Measurements from ENCODE around the gene KRTAP12-3. TPM values are rescaled to one million over a fixed set of nuclear protein-coding genes. Genes with fewer than 3 reads are reported as not detected.

KRTAP12-3 gene
- total RNA-seq, 1 experiment from 2014 or later: not detected

DNA sequence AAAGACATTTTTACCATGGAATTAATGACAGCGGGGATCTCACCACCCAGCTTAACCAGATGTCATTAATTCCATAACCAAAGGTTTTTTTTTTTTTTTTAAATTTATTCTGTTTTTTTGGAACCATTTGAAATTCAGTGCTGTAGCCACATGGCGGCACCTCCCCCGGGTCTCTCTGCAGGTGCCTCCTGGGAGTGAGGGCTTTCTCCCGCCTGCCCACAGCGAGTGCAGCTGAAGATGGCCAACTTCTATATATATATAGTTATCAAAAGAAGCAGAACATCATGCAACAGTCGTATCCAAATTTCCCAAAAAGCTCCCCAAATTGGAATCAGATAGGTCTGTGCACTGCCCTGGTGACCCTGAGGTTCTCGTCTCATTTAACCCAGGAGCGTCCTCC, 42.3 kb upstream of the KRTAP12-3 start:
- CTCF ChIA-PET: no interaction called here
- POLR2A ChIA-PET (ENCODE audit: low non-redundant PET): no interaction called here
- H3K27me3 ChIP-seq (replicated peaks; ENCODE audit: insufficient read depth, low read depth, low read length, poor library complexity): no peaks in the 10 kb centered on the region
- no peak for DNase-seq (ENCODE audit: low spot score)
- peaks cover 19% of the 10 kb centered on the region for H3K9me3 ChIP-seq (ENCODE audit: low read depth, low read length, poor library complexity, severe bottlenecking)
- no peak for TF ChIP-seq EZH2 (IDR thresholded peaks at IDR 0.05; ENCODE audit: borderline replicate concordance, low read depth, low read length, poor library complexity, severe bottlenecking)
- TF ChIP-seq, protein P1, sequence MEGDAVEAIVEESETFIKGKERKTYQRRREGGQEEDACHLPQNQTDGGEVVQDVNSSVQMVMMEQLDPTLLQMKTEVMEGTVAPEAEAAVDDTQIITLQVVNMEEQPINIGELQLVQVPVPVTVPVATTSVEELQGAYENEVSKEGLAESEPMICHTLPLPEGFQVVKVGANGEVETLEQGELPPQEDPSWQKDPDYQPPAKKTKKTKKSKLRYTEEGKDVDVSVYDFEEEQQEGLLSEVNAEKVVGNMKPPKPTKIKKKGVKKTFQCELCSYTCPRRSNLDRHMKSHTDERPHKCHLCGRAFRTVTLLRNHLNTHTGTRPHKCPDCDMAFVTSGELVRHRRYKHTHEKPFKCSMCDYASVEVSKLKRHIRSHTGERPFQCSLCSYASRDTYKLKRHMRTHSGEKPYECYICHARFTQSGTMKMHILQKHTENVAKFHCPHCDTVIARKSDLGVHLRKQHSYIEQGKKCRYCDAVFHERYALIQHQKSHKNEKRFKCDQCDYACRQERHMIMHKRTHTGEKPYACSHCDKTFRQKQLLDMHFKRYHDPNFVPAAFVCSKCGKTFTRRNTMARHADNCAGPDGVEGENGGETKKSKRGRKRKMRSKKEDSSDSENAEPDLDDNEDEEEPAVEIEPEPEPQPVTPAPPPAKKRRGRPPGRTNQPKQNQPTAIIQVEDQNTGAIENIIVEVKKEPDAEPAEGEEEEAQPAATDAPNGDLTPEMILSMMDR (conservative IDR thresholded peaks at IDR 0.05; ENCODE audit: low read depth, low read length): no peak
- H3K36me3 ChIP-seq (ENCODE audit: insufficient read depth, low read length, poor library complexity, severe bottlenecking): no peaks in the 10 kb centered on the region
- no peak overlapping the region for H3K27ac ChIP-seq (ENCODE audit: low read depth, low read length, poor library complexity, severe bottlenecking)
- intact Hi-C loops (cut with micrococcal nuclease; ENCODE audit: unreplicated experiment): no loop called here
- H3K4me3 ChIP-seq (ENCODE audit: low read depth, low read length, poor library complexity, severe bottlenecking): no peak overlapping the region
- no TSS peak for BruUV-seq (replicated peaks)
- no peaks in the 10 kb centered on the region for H3K4me1 ChIP-seq (ENCODE audit: insufficient read depth, low read length, poor library complexity, severe bottlenecking)

DNA sequence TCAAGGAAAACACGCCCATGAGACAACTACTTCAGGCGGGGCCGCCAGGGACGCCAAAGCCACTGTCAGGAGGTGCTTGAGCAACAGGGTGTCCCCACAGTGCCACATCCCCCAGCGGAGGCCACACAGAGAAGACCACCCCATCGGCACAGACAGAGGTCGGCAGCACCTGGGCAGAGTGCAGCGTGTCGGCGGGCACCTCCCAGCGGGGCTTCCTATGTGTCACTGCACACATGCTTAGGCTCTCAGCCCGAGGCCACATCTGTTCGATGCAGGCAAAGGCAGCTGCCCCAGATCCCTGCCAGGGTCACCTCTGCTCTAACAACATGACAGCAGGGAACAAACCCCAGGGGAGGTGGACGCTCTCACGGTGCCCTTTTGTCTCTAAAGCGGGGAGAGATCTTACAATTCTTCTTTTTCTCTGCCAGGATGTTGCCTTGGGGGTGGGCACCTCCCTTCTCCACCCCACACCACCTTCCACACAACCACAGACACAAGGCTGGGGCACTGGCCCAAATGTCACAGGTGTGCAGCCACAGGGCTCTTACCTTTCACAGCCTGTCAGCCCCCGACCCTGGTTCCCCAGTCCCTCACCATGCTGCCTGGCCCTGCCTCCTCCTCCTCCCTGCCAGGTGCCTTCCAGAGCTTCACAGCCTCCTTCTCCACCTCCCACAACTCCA, 41.7 kb upstream of the KRTAP12-3 start:
- Histone ChIP-seq H3K4me3 (ENCODE audit: low read depth, low read length, poor library complexity, severe bottlenecking) (no peak overlapping the region), H3K9me3 (ENCODE audit: low read depth, low read length, poor library complexity, severe bottlenecking) (peaks cover 16% of the 10 kb centered on the region), H3K4me1 (ENCODE audit: insufficient read depth, low read length, poor library complexity, severe bottlenecking) (no peaks in the 10 kb centered on the region), H3K36me3 (ENCODE audit: insufficient read depth, low read length, poor library complexity, severe bottlenecking) (no peaks in the 10 kb centered on the region), H3K27me3 (replicated peaks; ENCODE audit: insufficient read depth, low read depth, low read length, poor library complexity) (no peaks in the 10 kb centered on the region), H3K27ac (ENCODE audit: low read depth, low read length, poor library complexity, severe bottlenecking) (no peak overlapping the region)
- intact Hi-C loops (cut with micrococcal nuclease; ENCODE audit: unreplicated experiment): no loop called here
- ChIA-PET POLR2A (ENCODE audit: low non-redundant PET) (no interaction called here), CTCF (no interaction called here)
- BruUV-seq (replicated peaks): no TSS peak
- DNase-seq (ENCODE audit: low spot score): no peak
- TF ChIP-seq, protein P1 (conservative IDR thresholded peaks at IDR 0.05; ENCODE audit: low read depth, low read length): no peak
- TF ChIP-seq EZH2 (IDR thresholded peaks at IDR 0.05; ENCODE audit: borderline replicate concordance, low read depth, low read length, poor library complexity, severe bottlenecking): no peak

DNA sequence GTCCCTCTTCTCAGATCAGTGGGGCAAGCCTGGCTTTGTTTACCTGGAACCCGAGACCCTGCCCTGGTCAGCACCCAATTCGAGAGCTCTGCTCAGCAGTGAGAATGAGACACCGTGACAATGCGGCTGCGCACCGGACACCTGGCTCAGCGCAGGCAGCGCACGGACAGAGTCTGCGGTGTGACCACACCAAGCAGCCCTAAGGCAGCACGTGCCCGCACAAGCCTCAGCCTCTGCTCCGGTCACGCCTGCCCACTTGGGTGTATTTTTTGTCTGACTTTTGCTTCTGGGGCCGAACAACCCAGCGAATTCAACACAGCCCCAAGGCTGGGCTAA, 41.2 kb upstream of the KRTAP12-3 start:
- no peak overlapping the region for H3K27ac ChIP-seq (ENCODE audit: low read depth, low read length, poor library complexity, severe bottlenecking)
- no peaks in the 10 kb centered on the region for H3K27me3 ChIP-seq (replicated peaks; ENCODE audit: insufficient read depth, low read depth, low read length, poor library complexity)
- ChIA-PET POLR2A (ENCODE audit: low non-redundant PET) (no interaction called here), CTCF (no interaction called here)
- TF ChIP-seq, protein P1 (conservative IDR thresholded peaks at IDR 0.05; ENCODE audit: low read depth, low read length): no peak
- no peak for TF ChIP-seq EZH2 (IDR thresholded peaks at IDR 0.05; ENCODE audit: borderline replicate concordance, low read depth, low read length, poor library complexity, severe bottlenecking)
- peaks cover 11% of the 10 kb centered on the region for H3K9me3 ChIP-seq (ENCODE audit: low read depth, low read length, poor library complexity, severe bottlenecking)
- no TSS peak for BruUV-seq (replicated peaks)
- no peaks in the 10 kb centered on the region for H3K4me1 ChIP-seq (ENCODE audit: insufficient read depth, low read length, poor library complexity, severe bottlenecking)
- H3K4me3 ChIP-seq (ENCODE audit: low read depth, low read length, poor library complexity, severe bottlenecking): no peak overlapping the region
- intact Hi-C loops (cut with micrococcal nuclease; ENCODE audit: unreplicated experiment): no loop called here
- no peak for DNase-seq (ENCODE audit: low spot score)
- no peaks in the 10 kb centered on the region for H3K36me3 ChIP-seq (ENCODE audit: insufficient read depth, low read length, poor library complexity, severe bottlenecking)

Measured in A673 (cell line).